CD4-positive, alpha-beta T cell treated with Interleukin-4 for 4 hours (primary cell): ENCODE results near the gene CCDC77.

Experiments used
- DNase-seq: peaks from one replicate; pipeline ENCODE4 v3.0.0-alpha.2; 2020

CCDC77 gene

DNA sequence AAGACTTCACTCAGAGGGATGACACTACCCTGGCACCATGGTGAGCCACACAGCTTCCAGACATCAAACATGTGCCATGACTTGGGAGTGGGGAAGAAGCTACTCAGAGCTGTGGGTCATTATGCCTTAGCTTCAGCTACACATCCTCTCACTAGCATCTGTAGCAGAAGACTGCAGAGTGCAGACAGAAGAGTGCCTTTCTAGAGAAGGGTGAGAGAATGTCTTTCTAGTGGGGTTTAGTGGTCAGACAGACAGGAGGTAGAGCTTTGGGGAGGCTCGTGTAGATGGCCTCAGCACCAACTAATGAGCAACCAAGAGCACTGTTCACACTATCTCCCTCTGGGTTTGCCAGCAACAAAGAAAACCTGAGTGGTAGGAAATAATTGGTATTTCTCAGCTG, 53.4 kb downstream of the CCDC77 start:
- no peak for DNase-seq

DNA sequence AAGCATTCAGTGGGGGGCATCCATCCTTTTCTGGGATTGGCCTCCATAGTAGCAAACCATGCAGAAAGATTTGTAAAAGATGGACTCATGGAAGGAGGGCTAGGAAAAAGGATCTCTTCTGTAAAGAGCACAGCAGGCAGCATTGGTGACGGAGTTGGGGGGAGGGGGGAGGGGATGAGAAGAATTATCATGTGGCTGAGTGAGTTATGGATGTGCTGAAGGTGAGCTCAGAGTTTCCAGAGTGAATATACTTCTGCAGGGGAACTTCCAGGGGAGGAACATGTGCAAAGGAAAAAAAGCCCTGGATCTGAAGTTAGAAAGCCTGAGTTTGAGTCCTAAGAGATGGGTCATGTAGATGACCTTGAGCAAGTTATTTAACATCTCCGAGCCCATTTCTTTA, 54.4 kb downstream of the CCDC77 start:
- no peak for DNase-seq

DNA sequence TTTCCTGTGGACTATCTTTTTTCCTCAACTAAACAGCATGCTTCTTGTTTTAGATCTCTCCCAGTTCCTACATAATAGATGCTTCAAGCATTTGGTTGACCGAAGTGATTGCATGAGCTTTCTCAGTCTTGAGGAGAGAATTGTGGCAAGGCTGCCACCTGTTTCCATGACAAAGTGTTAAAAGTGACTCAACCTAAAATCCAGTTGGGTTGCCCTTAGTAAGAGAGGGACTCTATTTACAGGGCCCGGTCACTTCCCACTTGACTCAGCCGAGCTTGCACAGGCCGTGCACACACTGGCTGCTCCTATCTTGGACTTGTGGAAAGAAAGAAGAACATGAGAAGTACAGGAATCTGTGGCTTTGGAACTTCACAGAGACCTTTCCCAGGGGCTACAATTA, 56.2 kb downstream of the CCDC77 start:
- DNase-seq, result no peak

DNA sequence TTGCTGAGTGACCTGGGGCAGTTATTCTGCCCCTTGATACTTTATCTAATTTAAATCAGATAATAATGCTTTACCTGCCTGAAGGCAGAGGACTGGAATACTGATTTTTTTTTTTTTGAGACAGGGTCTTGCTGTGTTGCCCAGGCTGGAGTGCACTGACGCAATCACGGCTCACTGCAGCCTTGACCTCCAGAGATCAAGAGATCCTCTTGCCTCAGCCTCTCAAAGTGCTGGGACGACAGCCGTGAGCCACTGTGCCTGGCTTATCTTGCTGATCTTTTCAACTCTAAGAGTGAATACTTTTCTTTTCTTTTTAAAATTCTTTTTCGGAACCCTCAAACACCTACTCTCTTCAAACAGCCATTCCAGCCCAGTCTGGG, 57.6 kb downstream of the CCDC77 start:
- no peak for DNase-seq

DNA sequence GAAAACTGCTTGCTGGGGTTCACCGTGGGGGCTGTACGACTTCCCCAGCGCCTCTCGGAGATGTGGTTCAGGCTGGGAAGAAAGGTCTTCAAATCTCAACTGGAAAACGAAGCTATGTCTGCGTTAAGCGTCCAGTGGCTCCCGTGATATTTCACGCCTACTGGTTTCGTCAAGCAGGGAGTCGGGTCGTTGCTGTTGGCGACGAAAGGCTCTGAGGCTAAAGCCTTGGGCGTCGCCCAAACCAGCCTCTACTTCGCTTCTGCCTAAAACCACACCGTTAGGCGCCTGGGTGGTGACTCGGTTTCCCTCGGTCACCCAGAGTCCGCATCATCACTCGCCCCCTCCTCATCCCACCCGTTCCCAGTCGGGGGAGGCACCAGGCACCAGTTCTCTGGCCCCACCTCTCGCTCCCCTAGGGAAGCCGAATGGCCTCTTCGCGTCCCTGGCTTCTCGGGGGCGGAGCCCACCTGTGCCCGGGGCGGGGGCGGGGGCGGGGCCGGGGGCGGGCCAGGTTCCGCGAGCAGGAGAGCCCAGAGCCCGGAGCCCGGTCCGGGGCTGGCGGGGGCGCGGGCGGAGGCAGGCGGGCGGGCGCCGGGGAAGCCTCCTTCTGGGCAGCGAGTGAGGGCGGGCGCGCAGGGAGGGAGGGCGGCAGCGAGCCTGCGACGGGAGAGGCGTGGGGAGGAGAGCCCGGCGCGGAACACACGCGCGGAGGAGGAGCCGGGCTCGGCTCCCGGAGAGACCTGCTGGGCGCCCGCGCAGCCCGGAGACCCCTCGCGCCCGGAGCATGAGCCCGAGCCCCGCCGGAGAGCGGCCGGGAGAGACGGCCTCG, 58.2 kb downstream of the CCDC77 start, which contains the start of gene B4GALNT3:
Gene B4GALNT3 (plus strand): TSS at position 510 of the 829 bp plus-strand sequence. CDS start 438 bp downstream, outside the sequence.
- peak; percentile 27 for DNase-seq

DNA sequence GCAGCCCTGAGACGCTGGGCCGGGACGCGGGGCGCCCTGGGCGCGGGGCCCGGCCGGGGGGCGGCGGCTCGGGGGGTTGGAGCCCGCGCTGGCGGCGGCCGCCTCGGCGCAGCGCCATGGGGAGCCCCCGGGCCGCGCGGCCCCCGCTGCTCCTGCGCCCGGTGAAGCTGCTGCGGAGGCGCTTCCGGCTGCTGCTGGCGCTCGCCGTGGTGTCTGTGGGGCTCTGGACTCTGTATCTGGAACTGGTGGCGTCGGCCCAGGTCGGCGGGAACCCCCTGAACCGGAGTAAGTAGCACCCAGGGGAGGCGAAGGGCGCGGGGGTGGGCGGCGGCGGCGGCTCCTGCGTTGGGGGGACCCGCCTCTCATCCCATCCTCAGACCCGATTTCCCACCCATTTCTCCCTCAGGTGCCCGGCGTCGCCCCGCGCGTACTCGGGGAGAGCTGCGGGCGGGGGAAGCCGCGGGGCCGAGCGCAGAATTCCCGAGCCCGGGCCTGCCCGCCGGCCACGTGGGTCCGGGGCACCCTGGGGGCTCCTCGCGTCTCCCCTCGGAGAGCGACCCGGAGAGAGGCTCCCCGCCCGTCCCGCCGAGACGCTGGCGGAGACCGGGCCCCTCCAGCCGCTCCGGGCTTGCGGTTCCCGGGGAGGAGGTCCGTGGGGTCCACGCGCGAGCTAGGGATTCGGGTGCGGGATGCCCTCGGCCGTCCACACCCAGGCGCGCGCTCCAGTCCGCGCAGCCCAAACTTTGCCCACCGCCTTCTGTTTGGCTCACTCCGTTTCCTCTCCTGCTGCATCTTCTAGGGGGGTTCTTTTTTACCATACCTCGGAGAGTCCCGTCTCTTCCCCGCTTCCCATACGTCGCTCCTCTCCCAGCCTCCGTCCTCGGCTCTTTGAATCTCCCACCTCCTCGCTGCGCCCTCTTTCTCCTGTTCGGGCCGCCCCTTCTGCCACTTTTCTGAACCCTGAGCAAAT, 59.1 kb downstream of the CCDC77 start:
- no peak for DNase-seq

DNA sequence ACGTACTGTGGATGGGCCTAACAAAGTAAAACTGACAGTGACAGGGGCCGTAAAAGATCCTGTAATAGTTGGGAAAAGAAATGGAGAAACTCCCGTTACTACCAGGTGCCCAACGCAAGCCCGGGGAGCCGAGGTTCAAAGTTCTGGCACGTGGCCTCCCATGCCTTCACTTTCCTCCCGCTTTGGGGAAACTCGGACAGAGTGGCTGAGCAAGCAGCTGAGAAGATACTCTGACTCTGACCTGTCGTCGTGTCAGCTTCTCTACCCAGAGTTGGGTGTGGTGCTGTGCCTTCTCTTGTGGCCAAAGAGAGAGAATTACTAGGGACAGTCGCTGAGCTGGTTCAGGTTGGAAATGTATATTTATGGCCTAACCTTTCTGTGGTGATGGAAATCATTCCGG, 60.0 kb downstream of the CCDC77 start:
- no peak for DNase-seq

DNA sequence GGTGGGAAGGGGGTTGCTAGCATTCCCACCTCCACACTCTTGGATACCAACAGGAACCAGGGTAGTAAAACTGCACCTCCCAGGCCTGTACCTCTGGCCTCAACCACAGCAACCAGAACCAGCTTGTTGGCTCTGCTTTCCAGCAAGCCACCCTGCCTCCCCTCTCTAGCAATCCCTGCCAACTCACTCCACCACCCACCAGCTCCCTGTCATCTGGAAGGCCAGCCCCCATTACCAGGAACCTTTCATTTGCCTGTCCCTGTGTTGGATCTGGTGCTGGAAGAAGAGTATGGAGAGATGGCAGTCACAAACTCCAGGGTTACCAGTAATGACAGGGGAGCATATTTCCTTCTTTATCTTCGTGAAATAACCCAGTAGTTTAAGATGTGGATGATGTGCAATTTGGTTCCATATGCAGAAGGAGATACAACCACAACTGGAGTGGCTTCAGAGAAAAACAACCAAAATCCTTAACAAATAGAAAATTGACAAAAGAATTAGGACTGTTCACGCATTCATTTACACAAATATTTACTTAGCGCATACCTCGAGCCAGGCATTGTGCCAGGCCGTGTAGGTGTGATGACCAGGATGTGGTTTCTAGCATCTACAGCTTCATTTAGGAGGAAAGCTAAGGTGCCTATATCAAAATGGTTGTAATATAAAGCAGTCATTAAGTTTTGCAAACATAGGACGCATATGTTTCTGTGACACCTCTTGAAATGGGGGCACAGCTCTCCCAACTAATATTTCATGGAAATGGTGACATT, 61.7 kb downstream of the CCDC77 start:
- DNase-seq, result no peak

DNA sequence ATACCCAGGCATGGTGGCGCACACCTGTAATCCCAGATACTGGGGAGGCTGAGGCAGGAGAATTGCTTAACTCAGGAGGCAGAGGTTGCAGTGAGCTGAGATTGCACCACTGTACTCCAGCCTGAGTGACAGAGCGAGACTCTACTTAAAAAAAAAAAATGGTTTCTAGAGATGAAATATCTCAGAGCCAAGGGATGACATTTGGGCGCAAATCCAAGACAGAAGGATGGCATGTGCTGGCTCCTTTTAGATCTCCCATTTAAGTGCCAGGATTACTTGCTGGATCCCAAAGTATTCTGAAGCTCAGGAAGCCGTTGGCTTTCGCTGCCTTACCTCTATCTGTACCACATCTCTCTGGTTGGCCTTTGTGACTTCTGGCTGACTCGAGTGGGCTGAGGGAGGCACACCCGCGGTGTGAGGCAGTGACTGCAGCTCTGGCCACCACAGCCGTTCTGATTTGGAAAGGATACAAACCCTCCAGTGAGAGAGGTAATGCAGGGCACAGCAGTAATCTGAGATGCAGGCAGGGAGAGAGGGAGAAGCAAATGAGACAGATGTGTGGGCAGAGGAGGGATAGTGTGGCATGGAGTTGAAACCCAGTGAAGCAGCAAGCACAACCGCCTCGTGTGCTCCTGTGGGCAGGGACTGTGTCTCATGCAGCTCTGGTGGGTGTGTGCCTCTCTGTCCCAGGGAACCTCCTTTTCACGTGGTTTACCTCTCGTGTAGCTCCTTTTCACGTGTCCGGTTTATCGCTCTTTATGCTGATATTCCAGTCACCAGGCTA, 63.2 kb downstream of the CCDC77 start:
- DNase-seq, result no peak

DNA sequence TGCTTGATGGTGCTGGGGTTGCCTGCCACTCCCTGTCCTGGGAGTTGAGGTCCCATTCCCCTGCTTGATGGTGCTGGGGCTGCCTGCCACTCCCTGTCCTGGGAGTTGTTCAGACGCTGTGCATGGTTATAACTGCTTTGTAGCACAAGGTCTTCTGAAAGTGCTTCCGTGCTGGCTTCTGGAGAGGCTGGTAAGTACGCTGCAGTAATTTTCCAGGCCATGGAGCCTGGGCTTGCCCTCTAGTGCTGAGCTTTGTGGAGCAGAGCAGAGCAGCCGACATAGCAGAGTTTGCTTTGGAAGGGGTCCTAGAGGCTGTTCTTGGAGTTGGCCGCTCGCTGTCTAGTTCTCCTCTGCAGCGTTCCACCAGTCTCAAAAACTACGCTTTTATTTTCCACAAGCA, 64.6 kb downstream of the CCDC77 start:
- DNase-seq, result no peak

DNA sequence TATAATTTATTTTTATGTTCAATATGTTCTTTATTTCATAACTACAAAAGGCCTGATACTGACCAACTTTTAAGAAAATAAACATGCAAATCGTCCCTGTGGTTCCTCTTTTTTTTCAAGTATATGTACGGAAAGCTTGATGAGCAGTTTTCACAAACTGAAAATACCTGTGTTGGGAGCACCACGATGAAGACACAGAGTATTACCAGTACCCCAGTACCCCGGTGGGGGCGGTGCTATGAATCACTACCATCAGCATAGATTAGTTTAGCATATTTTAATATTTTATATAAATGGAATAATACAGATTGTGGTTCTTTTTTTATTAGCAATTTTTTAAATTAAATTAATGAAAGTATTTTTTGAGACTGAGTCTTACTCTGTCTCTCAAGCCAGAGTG, 65.3 kb downstream of the CCDC77 start:
- no peak for DNase-seq

DNA sequence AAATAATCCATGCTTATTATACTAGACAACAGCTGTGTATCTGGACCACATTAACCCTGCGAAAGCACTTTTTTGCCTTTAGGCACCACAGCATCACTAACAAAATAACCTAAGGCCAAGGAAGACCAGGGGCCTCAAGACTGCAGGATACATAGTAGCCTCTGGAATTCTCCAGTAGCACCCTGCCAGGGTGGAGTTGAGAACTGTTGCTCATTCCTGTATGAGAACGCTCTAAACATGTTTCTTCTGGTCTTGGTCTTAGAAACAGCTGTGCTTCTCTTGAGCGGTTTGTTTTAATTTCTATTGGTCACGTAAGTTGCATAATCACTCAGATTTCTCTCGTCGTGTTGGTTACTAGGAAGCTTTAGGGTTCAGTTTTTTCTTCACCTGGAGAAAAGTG, 66.1 kb downstream of the CCDC77 start:
- DNase-seq, result no peak

DNA sequence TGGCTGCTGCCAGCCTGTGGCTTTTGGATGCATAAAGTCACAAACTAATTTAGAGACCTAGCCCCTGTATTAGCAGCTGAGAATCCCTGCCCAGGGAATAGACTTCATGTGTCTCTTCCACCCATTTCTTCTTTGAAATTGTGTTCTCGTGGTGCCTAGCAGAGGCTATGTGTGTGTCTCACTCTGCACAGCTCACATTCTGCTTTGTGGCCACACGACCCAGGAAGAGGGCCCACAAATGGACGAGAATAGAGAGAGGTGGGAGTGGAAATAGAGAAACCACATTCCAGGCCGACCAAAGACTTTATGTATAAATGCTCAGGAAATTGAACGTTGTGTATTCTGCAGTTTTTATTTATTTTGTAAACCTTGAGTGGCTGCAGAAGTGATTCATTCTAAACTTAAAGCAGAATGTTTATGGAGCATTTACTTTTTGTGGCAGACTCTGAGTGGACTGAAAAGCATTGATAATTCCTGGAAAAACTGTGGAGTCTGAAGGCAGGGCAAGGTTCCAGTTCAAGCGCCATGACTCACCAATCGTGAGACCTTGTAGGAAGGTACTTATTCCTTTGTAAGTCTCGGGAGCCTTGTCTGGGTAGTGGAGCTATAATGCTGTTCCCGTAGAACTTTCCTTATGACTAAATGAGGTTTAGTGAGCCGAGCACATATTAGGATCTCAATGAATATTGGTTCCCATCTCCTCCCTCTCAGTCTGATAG, 67.4 kb downstream of the CCDC77 start:
- DNase-seq, result no peak

DNA sequence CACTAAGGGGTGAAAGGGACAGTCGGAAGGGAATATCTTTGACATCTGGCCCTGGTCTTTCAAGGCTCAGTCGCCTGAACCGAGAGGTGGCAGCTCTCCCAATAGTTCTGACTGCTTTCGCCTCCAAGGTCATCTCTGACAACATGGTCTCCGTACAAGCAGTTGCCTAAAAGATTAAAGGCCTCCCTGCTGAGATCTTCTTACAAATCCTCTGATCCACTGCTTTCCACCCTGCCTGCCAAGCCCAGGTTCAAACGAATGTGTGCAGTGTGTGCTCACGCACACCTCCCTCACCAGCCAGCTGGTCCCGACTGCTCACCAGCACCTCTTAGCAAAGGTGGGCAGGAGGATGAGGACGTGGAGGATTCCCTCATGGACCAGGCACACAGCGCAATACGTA, 68.7 kb downstream of the CCDC77 start:
- DNase-seq, result no peak

DNA sequence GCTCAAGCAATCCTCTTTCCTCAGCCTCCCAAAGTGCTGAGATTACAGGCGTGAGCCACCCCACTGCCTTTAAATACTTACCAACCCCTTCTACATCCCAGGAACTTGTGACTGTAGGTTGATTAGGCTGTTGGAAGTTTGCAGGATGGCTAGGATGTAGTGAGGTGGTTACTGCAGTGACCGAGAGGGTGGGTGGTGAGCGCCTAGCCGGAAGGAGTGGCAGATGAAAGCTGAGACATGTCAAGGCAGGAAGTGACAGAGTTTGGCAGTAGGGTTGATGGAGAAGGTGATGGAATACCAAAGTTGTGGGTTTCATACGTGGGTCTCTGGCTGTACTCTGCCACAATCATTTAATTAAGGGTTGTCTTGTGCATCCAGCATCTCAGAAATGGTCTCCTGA, 71.8 kb downstream of the CCDC77 start:
- DNase-seq, result no peak

DNA sequence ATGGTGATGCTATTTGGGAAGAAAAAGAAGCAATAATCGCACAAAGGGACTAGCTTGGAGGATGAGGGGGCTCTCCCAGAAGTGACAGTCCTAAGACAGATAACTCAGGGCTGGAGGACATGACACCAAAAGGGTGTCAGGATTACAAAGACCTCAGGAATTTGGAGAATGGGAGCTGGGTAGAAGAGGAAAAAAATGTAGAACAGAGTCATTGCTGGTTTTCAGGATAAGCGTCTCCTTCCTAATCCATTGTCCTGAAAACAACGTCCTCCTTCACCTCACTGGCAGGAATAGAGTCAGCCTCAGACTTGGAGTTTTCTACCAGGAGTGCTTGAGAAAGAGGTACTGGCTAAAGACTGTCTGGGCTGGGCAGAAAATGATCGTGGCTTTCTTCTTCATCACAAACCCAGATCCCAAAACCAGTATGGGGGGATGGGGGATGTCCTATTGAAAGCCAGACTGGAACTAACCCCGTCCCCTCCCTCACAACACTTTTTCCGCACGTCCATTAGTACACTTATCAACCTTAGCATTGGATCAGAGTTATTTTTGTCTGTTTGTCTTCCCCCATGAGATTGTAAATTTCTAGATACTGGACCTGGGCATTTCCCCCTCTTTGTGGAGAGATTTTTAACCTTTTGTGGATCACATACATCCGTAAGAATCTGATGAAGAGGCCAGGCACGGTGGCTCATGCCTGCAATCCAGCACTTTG, 72.6 kb downstream of the CCDC77 start:
- DNase-seq, result no peak

DNA sequence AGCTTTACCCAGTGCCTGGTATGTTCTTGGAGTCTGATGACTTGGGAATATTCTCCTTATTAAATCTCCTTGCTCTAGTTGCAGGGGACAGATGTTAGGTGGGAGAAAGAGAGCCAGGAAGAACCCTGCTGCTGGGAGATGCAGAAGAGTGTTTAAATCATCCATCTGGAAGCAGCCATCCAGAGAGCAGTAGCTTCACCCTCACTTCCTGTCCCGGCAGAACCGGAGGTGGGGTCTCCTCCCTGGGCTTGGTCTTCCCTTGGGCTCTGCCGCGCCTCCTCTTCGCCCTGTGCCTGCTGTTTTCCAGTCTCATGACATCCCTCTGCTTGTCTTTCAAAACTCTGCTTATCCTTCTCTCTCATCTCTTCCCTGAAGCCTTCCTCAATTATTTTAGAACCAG, 73.8 kb downstream of the CCDC77 start:
- no peak for DNase-seq

DNA sequence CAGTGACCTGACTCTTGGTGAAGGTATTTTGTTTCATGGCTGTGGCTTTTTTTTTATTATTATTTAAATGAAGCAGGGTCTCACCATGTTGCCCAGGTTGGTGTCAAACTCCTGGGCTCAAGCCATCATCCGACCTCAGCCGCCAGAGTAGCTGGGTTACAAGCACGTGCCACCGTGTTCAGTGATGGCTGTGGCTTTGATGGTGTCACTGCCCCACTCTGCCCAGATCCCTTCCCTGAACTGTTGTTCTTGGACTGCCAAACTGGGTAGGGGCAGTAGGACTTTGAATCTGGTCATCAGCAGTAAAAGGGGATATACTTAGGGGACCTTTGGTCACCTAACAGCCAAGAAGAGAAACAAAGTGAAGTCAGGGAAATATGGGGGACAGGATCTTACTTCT, 77.7 kb downstream of the CCDC77 start:
- no peak for DNase-seq

DNA sequence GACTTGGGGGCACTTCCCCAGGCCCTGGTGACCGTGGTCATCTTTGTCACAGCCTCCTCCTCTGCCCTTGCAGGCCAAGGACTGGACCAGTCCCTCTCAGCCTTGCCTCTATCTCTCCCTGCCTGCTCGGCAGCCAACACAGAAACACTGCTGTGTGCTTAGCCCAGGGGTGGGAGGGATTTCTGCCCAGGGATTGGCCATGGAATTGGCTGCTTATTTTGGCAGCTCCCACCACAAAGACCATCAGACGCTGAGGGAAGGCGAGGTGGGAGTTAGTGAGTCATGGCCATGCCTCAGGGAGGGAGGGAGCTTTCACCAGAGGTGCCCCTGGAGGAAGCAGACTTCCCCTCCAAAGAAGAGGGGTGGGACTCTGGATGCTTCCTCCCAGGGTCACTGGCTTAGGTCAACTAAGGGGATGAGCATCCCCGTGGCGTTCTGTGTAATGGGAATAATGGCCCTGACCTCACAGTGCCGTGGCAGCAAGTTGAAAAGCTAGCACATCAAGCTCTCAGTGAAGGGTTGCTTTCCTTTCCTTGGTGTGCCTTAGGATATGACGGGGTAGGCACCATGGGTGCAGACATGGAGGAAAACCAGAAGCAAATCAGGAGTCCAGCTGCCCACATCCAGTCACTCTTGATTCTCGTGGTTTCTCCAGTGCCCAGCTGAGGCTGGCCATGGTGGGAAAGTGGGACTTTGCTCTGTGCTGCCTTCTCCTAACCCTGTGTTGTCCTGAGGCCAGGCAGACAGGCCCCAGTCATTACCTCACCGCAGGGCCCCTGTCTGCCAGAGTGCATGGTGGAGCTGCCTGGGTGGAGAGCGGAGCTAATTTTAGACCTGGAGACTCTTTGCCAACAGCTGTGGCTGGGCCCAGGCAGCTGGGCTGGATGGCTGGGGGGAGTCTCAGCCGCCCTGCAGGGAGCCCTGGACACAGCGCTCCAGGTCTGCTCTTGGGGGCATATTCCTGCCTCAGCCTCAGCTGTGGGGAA, 79.7 kb downstream of the CCDC77 start:
- DNase-seq, result no peak

DNA sequence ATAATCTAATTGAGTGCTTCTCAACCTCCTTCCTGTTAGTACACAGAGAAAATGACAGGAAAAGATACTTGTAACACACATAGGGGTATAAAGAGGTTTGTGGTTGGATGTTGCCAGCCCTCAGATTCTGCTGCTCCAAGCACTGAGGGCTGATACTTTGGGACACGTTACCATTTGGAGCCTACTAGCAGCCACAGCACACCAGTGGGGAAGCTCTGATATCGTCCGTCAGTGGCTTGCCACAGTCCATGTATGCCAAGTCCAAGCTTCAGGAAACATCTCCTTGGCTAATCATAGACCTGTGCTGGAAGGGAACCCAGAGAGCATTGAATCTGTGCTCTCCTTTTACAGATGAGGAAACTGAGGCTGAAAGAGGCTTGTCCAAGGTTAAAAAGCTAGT, 80.6 kb downstream of the CCDC77 start:
- DNase-seq, result no peak
